Stimulated activated CD4-positive, alpha-beta T cell treated with anti-CD3 and anti-CD28 coated beads, Interleukin-1b, Interleukin-23, amount 100 ng/mL, for 1 hour (primary cell): ENCODE results near the gene HECW1.
"Not testable (repeated sequence)": the region's sequence is repeated elsewhere in the genome, so short reads cannot be mapped to it uniquely, and the experiment has no call there.

Experiments used
- DNase-seq, 2 donors: peaks; one replicate each; pipeline ENCODE4 v3.0.0-alpha.2; 2020; ENCODE audit warnings: low read depth in 2 of 2

HECW1 gene

DNA sequence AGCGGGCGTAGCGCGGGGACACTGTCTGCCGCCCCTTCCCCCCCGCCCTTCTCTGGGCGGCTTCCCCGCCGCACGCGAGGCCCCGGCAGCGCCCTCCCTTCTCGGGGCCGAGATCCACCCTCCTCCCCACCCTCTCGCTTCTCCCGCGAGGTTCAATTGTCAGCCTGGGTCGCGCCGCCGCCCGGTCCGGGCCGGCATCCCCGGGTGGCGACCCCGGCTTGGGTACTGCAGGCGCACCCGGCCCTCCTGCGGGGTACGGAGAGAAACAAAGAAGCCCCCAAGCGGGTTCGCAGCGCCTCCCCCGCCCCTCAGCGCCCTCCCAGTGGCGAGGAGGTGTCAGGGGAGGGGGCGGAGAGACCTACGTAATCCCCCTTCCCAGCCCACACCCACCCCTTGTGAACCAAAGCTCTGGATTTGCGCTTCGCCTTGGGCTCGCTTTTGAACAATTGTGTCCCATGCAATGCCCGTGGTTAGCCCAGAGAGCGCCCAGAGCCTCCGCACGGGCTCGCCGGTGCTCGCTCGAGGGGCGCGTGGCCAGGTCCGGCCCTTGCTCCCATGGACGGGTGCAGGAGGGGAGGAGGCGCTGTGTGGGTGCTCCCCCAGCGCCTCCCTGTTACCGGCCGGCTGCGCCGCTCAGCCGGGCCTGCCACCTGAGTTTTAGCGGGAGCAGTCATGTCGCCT is 634 bp downstream of the HECW1 start:
- no peak for DNase-seq

DNA sequence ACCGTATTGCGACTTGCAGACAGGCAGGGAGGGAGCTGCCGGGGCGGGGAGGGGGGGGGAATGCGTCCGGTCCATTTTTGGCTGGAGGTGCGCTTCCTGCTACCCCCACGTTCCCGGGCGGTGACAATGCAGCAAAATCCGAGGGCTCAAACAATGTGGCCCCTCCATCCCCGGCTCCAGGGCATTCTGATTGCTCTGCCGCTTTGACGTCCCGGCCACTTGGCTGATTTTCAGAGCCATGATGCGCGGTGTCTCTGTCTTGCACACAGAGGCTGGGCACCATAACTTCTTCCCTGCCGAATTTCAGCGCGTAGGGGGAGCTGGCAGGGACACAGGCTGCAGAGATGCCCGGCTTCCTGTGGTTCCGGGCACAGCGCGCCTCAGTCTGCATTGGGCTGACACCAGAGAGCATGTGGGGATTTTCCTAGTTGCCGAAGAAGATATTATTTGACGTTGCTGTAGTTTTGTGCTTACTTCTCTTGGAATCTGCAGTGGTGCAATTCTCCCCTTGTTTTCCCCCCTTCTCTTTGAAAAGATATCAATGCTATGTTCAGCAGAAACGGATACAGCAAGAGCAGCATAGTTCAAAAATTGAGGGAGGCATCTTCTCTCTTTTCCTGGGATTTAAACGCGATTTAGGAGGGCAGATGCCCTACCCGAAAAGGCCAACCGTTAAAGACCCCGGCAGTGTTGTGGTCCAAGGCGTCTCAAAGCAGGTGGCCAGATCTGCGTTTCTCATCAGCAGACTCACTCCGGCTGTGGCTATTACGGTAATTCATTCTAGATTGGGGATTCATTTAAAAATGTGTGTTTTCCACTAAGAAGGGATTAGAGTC is 1.4 kb downstream of the HECW1 start:
- no peak for DNase-seq

DNA sequence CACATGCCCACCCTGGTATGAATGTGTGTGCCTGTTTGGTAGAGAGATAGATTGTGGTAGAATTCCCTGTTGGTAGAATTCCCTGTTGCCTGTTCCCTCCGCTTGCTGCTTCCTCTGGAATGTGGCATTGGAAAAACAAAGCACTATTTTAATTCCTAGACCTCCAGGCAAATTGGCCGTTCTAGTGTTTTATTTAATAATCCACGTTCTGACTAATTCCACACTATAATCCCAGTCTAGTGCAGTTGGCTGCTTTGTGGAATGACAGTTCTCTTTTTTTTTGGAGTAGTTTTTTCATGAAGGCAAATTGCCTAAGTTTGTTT is 2.0 kb downstream of the HECW1 start:
- DNase-seq = no peak

DNA sequence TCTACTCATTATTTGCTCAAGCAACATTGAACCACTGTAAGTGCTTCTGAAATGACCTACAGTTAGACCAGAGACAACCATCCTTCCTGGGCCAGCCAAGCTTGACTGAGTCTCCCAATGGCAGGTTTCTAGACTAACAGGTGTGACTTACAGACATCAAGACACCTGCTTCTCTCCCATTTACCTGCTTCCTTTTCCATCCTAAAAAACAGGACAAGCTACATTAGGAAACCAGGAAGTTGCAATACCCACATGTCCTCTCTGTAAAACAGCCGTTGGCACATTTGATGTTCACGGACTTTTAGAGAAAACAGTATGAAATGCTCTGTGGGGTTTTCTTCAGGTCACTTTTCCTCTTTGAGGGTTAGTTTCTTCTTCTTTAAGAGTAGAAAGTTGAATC is 4.0 kb downstream of the HECW1 start:
- no peak for DNase-seq

GRCh38 chr7:43117095-43117494 is 4.6 kb downstream of the HECW1 start:
- no peak for DNase-seq

DNA sequence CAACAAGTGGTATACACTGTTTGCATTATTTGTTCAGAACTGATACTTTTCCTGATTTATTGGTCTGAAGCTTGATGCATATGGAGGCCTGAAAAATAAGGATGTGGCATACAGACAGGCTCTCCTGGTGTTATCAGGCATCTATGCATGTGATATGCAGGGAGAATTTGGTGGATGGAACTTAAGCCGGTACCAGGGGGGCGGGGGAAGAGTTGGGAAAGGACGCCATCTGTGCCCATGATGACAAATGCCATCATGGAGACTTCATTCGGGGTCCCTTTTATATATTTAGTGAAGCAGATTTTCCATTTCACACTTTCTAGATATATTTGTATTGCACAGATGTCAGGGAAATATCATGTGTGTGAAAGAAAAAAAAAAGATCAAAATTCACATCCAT is 5.4 kb downstream of the HECW1 start:
- DNase-seq = no peak

- DNase-seq = no peak
Observed at GRCh38 chr7:43118313-43118712, 5.9 kb downstream of the HECW1 start.

GRCh38 chr7:43119371-43120075 is 7.1 kb downstream of the HECW1 start:
- no peak for DNase-seq

DNA sequence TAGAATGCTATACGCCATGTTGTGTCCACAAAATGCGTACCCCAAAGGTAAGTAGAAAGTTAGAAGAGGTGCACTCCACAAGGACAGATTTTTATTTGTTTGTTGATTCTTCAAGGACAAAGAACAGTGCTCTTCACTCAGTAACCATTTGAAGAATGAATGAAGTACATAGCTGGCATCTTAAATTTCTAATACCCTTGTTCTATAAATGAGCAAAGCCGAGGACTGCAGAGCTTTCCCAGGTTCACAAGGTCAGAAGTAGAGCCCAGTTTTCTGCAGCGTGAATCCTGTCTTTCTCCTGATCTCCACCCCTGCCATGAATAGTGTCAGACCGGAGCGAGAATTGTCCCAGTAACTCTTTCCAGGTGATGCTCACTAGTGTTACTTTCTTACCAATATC is 9.5 kb downstream of the HECW1 start:
- DNase-seq = no peak

- no peak for DNase-seq
Observed at GRCh38 chr7:43123457-43123856, 11.0 kb downstream of the HECW1 start.

- DNase-seq = no peak
Observed at GRCh38 chr7:43124388-43124787, 11.9 kb downstream of the HECW1 start.

- no peak for DNase-seq
Observed at GRCh38 chr7:43130347-43130746, 17.9 kb downstream of the HECW1 start.

DNA sequence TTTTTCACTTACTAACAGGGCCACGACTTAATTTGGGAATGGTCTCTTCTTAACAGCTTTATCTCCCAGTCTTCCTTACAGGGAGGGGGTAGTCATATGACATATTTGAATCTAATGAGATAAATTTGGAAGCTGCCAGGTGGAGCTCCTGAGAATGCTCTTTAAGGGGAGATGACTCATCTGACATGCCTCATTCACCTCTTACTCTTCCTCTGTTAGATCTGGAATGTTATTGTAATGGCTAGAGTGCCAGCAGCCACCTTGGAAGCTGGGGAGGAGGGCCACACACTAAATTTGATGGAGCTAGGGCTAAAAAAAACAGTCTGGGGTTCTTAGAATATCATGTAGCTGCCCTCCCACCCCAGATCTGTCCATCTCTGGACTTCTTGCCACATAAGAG is 22.7 kb downstream of the HECW1 start:
- no peak for DNase-seq

- DNase-seq = no peak
Observed at GRCh38 chr7:43136064-43136463, 23.6 kb downstream of the HECW1 start.

- DNase-seq = not testable (repeated sequence)
Observed at GRCh38 chr7:43137121-43137744, 24.8 kb downstream of the HECW1 start.

- no peak for DNase-seq
Observed at GRCh38 chr7:43137811-43138210, 25.4 kb downstream of the HECW1 start.

DNA sequence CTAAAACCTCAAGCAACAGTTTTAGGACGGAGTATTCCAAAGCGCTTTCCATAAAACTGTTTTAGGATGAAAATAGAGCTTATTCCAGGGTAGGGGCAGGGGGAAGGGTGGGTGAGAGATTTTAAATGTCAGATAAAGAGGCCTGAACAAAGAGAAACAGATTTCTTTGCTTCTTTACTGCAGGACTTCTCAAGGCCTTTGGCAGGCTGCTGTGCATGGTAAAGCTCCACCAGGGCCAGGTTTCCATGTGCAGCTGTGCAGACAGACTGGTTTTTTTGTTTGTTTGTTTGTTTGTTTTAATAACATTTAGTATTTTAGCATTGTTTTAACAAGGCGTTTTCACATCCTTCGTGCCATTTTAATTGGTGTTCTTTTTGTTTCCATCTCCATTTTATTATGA is 26.3 kb downstream of the HECW1 start:
- no peak for DNase-seq

DNA sequence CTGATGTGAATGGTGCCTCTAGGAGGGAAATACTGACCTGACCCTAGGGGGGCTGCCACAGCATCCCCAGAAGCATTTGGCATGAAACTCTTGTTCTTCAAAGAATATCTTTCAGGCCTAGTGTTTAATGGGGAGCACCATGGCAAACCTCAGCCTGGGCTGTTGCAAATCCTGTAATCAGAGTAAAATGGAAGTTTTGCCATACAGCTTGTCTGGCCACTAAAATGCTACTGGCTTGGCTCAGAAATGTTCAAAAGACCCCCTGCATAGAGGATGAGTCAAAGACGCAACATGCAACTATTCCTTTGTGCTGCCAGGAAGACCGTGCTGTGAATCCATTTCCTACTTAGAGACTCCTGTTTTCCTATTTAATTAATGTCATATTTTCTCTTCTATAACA is 26.7 kb downstream of the HECW1 start:
- no peak for DNase-seq

DNA sequence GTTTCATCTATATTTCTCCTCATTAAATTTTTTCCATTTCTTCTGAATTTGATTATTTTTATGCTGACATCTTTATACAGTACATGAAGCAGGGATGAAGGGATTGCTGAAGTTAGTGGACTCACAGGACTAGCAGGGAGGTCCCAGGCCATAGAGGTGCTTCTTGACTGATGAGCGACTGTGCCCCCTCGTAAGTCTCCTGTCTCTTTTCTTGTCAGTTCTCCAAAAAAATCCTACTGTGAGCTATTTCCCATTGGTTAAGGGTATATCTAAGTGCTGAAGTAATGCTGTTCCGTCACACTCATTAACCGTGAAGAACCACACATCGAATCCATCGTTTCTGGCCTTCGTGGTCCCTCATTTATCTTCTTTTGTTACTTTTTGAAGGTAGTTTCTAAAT is 27.7 kb downstream of the HECW1 start:
- DNase-seq = no peak

- no peak for DNase-seq
Observed at GRCh38 chr7:43141091-43141490, 28.6 kb downstream of the HECW1 start.

- DNase-seq = no peak
Observed at GRCh38 chr7:43142703-43143102, 30.3 kb downstream of the HECW1 start.

- no peak for DNase-seq
Observed at GRCh38 chr7:43143918-43144589, 31.6 kb downstream of the HECW1 start.
